ENCODE data around the gene ADPRM. TPM values are rescaled to one million over a fixed set of nuclear protein-coding genes. Genes with fewer than 3 reads are reported as not detected.

Gene ADPRM
- total RNA-seq, 2 experiments from 2014 or later, result 34.2 to 35.0 TPM

DNA sequence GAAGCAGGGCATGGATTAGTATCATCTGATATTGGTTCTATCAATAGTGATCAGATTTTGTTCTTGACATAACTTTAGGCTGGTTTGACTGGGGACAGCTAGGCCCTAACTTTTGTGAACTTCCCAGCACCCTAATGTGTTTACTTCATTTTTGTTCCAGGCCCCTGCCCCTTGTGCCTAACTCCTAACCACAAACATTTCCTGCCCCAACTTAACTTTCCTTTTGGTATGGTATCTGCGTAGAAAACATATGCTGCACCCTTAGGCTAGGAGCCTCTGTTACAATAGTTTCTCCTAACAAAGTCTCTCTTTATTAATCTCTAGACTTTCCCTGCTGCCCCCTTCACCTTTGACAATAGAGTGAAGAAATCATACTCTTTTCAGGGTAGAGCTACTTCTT, 2.5 kb downstream of the ADPRM start:
- Mint-ChIP-seq H3K36me3 (ENCODE audit: low read depth) (peaks cover 68% of the 10 kb centered on the region), H3K4me3 (peak overlapping the region; percentile 84), H3K4me1 (ENCODE audit: low read depth) (peaks cover 72% of the 10 kb centered on the region), H3K27ac (peak overlapping the region; percentile 95), H3K9me3 (no peaks in the 10 kb centered on the region), H3K27me3 (no peaks in the 10 kb centered on the region)
- DNase-seq (peak in 11 of 14 experiments; percentile 2 to 78 (median 15)), ATAC-seq (ENCODE audit: poor library complexity) (peak; percentile 58)
- Histone ChIP-seq H3K9me3 (ENCODE audit: control insufficient read depth in 1 of 2, insufficient read depth in 1 of 2, low read length in 2 of 2) (no peaks in the 10 kb centered on the region), H3K27me3 (ENCODE audit: control insufficient read depth in 1 of 2, insufficient read depth in 2 of 2, low read length in 2 of 2) (no peaks in the 10 kb centered on the region), H3K27ac (ENCODE audit: low read depth in 1 of 2, low read length in 2 of 2) (peak overlapping the region; percentile 59 to 67), H3K4me3 (ENCODE audit: low read length) (peak overlapping the region; percentile 27), H3K36me3 (ENCODE audit: insufficient read depth, low read length) (peaks cover 6% of the 10 kb centered on the region), H3K4me1 (ENCODE audit: insufficient read depth, low read length) (peaks cover 46% of the 10 kb centered on the region)
- intact Hi-C loops (cut with DNase I, micrococcal nuclease), result loop anchor here in 1 of 2 experiments (5.0 kb wide), 1 partner anchor 1322 kb away; the partner anchor contains the start of gene MAP2K4
- TF ChIP-seq, protein P1, sequence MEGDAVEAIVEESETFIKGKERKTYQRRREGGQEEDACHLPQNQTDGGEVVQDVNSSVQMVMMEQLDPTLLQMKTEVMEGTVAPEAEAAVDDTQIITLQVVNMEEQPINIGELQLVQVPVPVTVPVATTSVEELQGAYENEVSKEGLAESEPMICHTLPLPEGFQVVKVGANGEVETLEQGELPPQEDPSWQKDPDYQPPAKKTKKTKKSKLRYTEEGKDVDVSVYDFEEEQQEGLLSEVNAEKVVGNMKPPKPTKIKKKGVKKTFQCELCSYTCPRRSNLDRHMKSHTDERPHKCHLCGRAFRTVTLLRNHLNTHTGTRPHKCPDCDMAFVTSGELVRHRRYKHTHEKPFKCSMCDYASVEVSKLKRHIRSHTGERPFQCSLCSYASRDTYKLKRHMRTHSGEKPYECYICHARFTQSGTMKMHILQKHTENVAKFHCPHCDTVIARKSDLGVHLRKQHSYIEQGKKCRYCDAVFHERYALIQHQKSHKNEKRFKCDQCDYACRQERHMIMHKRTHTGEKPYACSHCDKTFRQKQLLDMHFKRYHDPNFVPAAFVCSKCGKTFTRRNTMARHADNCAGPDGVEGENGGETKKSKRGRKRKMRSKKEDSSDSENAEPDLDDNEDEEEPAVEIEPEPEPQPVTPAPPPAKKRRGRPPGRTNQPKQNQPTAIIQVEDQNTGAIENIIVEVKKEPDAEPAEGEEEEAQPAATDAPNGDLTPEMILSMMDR (IDR thresholded peaks at IDR 0.05), result no peak
- ChIA-PET CTCF (interaction anchor here (1.8 kb wide), 1 partner anchor 16 kb away, joined by 10 read pairs; no protein-coding TSS in a partner anchor), POLR2A (interaction anchor here (0.8 to 2.1 kb wide), 9 partner anchors 12 to 1297 kb away, joined by 3 to 8 read pairs (median 5); partner anchors contain the start of genes TMEM220 and ZNF18)

DNA sequence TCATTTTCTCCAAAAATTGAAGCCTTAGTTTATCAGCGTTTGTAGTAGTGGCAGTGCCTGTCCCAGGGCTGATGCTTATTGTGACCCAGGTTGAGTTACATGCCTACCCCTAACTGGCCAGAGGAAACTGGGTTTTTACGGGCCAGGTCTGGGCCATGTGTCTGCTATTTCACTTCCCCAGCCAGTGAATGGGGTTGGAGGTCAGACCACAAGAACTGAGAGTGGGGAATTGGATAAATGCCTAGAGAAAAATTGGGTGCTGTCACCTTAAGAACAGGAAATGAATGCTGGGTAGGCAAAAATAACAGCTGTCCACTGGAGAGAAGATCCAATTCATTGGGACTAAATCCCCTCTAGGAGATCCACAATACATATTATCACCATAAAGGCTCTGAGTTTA, 5.2 kb downstream of the ADPRM start:
- intact Hi-C loops (cut with DNase I, micrococcal nuclease), result no loop called here
- H3K27me3 Mint-ChIP-seq, result no peaks in the 10 kb centered on the region
- H3K4me1 ChIP-seq (ENCODE audit: insufficient read depth, low read length), result peaks cover 38% of the 10 kb centered on the region
- TF ChIP-seq, protein P1 (IDR thresholded peaks at IDR 0.05), result no peak
- no peaks in the 10 kb centered on the region for H3K9me3 ChIP-seq (ENCODE audit: control insufficient read depth in 1 of 2, insufficient read depth in 1 of 2, low read length in 2 of 2)
- H3K27me3 ChIP-seq (ENCODE audit: control insufficient read depth in 1 of 2, insufficient read depth in 2 of 2, low read length in 2 of 2), result no peaks in the 10 kb centered on the region
- H3K36me3 Mint-ChIP-seq (ENCODE audit: low read depth), result peaks cover 73% of the 10 kb centered on the region
- ATAC-seq (ENCODE audit: poor library complexity) (no peak), DNase-seq (peak in 3 of 14 experiments; percentile 8 to 14 (median 10))
- POLR2A ChIA-PET, result no interaction called here
- H3K4me3 ChIP-seq (ENCODE audit: low read length), result no peak overlapping the region
- H3K4me1 Mint-ChIP-seq (ENCODE audit: low read depth), result peaks cover 78% of the 10 kb centered on the region
- H3K9me3 Mint-ChIP-seq, result no peaks in the 10 kb centered on the region
- no peak overlapping the region for H3K27ac ChIP-seq (ENCODE audit: low read depth in 1 of 2, low read length in 2 of 2)
- peak overlapping the region; percentile 95 for H3K27ac Mint-ChIP-seq
- CTCF ChIA-PET, result interaction anchor here (1.7 kb wide), 1 partner anchor 10 kb away, joined by 3 read pairs; no protein-coding TSS in a partner anchor
- H3K36me3 ChIP-seq (ENCODE audit: insufficient read depth, low read length), result peaks cover 30% of the 10 kb centered on the region
- H3K4me3 Mint-ChIP-seq, result peak overlapping the region; percentile 66

DNA sequence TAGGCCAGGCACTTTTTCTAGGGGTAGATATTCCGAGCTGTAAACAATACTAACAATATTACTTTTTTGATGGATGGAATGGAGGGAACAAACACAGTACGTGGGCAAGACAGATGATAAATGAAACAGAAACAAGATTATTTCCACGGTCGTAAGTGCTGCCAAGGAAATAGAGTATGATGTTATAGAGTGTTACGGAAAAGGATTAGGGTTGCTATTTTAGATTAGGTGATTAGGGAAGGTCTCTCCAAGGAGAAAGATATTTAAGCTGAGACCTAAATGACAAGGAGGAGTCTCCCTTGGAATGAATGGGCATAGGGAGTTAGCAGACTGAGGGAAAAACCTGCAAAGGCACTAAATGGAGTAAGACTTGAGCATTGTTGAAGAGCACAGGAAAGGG, 8.3 kb downstream of the ADPRM start:
- ATAC-seq (ENCODE audit: poor library complexity) (no peak), DNase-seq (no peak)
- ChIA-PET POLR2A (no interaction called here), CTCF (interaction anchor here (0.6 to 0.9 kb wide), 2 partner anchors 10 to 137 kb away, joined by 3 read pairs; no protein-coding TSS in a partner anchor)
- intact Hi-C loops (cut with DNase I, micrococcal nuclease), result no loop called here
- no peaks in the 10 kb centered on the region for H3K9me3 ChIP-seq (ENCODE audit: control insufficient read depth in 1 of 2, insufficient read depth in 1 of 2, low read length in 2 of 2)
- no peak overlapping the region for H3K4me3 Mint-ChIP-seq
- H3K27ac ChIP-seq (ENCODE audit: low read depth in 1 of 2, low read length in 2 of 2), result no peak overlapping the region
- no peaks in the 10 kb centered on the region for H3K27me3 ChIP-seq (ENCODE audit: control insufficient read depth in 1 of 2, insufficient read depth in 2 of 2, low read length in 2 of 2)
- H3K4me1 Mint-ChIP-seq (ENCODE audit: low read depth), result peaks cover 67% of the 10 kb centered on the region
- TF ChIP-seq, protein P1 (IDR thresholded peaks at IDR 0.05), result no peak
- H3K27me3 Mint-ChIP-seq, result no peaks in the 10 kb centered on the region
- peak overlapping the region; percentile 95 for H3K27ac Mint-ChIP-seq
- peaks cover 19% of the 10 kb centered on the region for H3K4me1 ChIP-seq (ENCODE audit: insufficient read depth, low read length)
- H3K9me3 Mint-ChIP-seq, result no peaks in the 10 kb centered on the region
- no peak overlapping the region for H3K4me3 ChIP-seq (ENCODE audit: low read length)
- H3K36me3 ChIP-seq (ENCODE audit: insufficient read depth, low read length), result peaks cover 59% of the 10 kb centered on the region
- H3K36me3 Mint-ChIP-seq (ENCODE audit: low read depth), result peaks cover 81% of the 10 kb centered on the region

Data from CD4-positive, alpha-beta T cell (primary cell).